Esophagus squamous epithelium (tissue), 4 donors: ENCODE results near the gene MTSS2.

Experiments used
- POLR2A ChIP-seq, 4 donors: fragments of 450-650 bp; IDR thresholded peaks; one replicate each; pipeline ENCODE4 v1.6.1; 2017; ENCODE audit warnings: antibody characterized with exemption in 4 of 4, mild to moderate bottlenecking in 4 of 4, moderate library complexity in 3 of 4
- TF ChIP-seq, protein P1 (sequence below), 6 experiments: fragments of 450-650 bp in 4 of 6; fragments of 200-600 bp in 2 of 6; sonication (generic) in 2 of 6; IDR thresholded peaks; one replicate each; pipeline ENCODE4 v1.5.1; 2016 to 2019; ENCODE audit warnings: antibody characterized with exemption in 6 of 6, mild to moderate bottlenecking in 4 of 6, moderate library complexity in 4 of 6

DNA sequence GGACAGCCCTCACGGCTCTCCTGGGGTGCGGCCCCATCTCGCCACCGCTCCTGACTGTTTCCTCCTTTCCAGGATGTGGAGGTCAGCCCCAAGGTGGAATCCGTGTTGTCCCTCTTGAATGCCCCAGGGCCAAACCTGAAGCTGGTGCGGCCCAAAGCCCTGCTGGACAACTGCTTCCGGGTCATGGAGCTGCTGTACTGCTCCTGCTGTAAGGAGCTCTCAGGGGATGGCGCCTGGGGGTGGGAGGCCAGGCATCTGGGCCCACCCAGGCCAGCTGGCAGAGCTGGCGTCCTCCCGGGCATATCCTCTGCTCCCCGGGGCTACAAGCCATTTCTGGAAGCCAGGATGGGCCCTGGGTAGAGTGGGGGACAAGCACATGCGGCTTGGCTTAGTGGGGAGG lies 26.3 kb downstream of the MTSS2 start:
- TF ChIP-seq, protein P1, sequence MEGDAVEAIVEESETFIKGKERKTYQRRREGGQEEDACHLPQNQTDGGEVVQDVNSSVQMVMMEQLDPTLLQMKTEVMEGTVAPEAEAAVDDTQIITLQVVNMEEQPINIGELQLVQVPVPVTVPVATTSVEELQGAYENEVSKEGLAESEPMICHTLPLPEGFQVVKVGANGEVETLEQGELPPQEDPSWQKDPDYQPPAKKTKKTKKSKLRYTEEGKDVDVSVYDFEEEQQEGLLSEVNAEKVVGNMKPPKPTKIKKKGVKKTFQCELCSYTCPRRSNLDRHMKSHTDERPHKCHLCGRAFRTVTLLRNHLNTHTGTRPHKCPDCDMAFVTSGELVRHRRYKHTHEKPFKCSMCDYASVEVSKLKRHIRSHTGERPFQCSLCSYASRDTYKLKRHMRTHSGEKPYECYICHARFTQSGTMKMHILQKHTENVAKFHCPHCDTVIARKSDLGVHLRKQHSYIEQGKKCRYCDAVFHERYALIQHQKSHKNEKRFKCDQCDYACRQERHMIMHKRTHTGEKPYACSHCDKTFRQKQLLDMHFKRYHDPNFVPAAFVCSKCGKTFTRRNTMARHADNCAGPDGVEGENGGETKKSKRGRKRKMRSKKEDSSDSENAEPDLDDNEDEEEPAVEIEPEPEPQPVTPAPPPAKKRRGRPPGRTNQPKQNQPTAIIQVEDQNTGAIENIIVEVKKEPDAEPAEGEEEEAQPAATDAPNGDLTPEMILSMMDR (IDR thresholded peaks at IDR 0.05), result no peak
- TF ChIP-seq POLR2A (IDR thresholded peaks at IDR 0.05), result no peak
